ENCODE data around the gene HEY2.
A peak's percentile ranks its signal among the peaks of the same experiment; 100 is the strongest.

Gene HEY2

GRCh38 chr6:125745281-125746018 lies 4.0 kb upstream of the HEY2 start:
- no peak for DNase-seq

DNA sequence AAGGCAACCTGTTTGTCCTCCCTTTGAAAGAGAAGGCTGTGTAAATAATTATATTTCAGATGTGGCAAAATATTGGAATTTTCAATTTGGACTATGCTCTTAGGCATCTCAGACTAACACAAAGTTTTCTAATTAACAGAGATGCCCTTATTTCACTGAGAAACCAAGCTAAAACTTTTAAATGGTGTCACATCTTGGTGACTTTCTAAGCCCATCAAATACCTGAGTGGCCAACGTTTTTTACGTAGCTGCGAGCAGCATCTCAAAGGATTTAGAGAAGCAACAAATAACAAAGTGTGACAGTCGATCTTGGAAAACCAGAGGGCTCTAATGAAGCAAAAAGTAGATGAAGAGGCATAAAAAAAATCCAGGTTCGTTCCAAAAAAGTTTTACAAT lies 3.4 kb upstream of the HEY2 start:
- no peak for DNase-seq

- peak; percentile 68 for DNase-seq
These were observed 2.5 kb upstream of the HEY2 start for GRCh38 chr6:125746731-125747588.

DNA sequence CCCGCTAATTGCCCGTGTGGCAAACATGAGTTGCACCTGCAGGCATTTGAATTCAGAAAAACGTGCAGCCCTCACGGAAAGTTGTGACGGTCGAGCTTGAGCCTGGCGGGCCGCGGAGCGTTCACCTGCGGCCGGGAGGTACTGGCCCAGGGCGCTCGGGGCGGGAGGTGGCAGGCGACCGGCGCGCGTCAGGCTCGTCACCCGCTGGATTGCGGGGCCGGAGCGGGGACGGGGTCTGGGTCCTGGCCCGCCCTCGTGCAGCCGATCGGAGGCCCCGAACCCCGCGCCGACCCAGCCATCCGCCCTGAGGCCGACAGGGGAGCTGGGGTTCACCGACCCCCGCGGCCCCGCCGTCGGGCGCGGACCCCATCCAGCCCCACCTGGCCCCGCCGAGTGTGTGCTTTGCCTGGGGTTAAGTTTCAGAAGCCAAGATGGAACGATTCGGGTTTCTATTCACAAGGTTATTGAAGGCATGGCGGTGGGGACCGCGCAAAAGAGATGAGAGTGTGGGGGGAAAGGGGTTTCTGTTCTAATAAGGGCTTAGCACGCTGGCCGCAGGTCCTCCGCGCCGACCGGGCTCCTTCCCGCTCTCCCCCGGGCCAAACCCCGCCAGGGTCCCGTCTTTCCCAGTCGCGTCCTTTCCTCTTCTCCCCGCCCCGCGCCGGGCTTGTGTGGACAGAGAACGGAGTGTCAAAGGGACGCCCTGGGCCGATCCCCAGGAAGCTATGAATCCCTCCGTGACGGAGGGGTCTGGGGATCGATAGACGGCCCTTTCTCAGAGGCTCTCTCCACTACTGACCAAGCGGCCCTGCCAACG lies 1.6 kb upstream of the HEY2 start:
- peak; percentile 24 for DNase-seq

DNA sequence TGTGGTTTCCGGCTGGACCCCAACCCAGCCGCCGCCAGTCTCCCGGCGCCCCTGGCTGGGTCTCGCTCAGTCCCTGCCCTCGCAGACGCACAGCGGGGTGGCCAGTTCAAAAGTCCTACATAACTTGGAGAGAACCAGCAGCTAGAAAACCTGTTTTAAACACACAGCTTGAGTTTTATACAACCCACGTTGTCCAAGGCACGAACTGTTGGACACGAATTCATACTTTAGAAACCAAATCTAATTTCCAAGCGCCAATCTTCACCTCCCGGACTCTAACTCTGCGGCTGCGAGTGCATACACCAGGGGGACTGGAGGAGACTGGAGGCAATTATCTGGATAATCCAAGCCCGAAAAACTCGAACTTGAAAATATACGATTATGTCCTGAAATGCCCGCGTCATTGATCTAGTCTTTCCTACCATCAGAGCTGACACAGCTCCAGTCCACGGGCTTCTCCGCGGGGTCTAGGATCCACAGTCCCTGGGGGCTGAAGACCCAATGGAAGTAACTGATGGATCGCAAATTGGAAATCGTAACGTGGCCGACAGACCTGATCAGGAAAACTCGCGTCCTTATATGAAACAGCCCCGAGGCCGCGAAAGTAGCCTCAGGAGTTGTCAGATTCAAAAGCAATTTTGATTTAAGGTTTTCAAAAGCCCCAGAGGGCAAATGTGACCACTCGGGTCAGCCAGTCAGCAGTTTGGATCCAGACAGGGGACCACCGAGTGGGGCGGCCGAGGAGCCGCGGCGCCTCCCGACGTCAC lies 843 bp upstream of the HEY2 start:
- DNase-seq, result peak; percentile 9

- no peak for DNase-seq
These were observed 646 bp downstream of the HEY2 start for GRCh38 chr6:125749865-125750691.

DNA sequence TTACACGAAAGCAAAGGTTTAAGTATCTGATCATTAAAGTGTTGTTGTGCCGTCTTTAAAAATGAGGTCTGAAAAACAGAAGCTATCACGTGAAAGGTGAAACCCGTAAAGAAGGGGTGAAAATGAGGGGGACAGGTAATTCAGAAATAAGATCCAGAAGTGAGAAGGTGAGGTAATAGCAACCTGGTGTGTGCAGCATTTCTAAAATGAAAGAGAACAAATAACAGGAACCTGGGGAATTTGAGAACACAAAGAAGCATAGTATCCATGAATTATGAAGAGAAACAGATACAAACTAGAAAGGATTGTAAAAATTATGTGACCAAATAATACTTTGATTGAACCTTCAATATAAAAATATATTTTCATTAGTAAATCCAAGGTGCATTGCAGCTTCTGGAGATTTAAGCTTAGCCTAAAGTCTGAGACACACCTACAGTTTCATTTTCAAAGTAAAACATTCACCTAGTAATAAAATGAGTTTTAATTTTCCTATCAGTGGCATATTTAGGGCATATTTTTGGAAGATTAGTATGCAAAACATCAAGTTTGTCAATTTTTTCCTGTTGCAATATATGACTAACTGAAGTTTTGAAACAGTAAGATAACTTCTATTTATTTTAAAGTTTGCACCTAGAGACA lies 1.4 kb downstream of the HEY2 start:
- no peak for DNase-seq

DNA sequence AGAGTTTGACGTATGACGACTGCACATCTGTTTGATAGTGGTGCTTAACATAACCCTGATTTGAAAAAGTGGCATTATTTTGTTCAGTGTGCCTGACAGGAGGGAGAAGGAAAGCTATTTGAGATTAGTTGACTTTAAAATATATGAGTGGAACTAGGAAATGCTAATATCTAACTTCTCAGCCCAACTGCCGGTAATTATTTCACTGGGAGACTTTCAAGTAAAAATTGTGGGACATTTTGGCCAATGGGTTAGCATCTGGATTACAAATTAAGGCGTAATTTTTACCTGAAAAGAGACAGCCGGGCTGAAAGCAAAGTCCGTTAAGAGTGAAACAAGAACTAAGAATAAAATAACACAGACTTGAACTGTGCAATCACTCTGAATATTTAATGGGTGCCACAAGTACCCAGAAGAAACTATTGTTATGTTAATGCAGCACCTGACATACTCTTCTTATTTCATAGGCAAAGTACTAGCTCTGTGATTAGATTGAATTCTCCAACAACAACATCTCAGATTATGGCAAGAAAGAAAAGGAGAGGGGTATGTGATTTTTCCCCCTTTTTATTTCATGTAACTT lies 2.0 kb downstream of the HEY2 start:
- no peak for DNase-seq

- DNase-seq, result no peak
These were observed 3.3 kb downstream of the HEY2 start for GRCh38 chr6:125752773-125753172.

- no peak for DNase-seq
These were observed 3.9 kb downstream of the HEY2 start for GRCh38 chr6:125753218-125753936.

DNA sequence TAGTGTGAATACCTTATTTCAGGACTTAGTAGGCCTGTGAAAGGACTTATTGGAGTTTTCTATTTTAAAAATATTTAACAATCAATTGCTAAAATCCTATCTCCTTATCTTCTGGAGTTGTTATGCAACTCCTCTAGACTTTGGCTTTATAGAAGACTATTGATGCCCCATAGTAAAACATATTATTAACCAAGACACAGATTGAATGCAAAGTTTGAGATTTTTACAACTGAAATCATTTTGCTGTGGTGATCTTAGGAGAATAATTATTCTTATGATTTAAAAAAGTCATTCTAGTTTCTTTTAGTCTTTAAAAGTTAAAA lies 4.5 kb downstream of the HEY2 start:
- no peak for DNase-seq

GRCh38 chr6:125754566-125754965 lies 5.1 kb downstream of the HEY2 start:
- DNase-seq, result no peak

DNA sequence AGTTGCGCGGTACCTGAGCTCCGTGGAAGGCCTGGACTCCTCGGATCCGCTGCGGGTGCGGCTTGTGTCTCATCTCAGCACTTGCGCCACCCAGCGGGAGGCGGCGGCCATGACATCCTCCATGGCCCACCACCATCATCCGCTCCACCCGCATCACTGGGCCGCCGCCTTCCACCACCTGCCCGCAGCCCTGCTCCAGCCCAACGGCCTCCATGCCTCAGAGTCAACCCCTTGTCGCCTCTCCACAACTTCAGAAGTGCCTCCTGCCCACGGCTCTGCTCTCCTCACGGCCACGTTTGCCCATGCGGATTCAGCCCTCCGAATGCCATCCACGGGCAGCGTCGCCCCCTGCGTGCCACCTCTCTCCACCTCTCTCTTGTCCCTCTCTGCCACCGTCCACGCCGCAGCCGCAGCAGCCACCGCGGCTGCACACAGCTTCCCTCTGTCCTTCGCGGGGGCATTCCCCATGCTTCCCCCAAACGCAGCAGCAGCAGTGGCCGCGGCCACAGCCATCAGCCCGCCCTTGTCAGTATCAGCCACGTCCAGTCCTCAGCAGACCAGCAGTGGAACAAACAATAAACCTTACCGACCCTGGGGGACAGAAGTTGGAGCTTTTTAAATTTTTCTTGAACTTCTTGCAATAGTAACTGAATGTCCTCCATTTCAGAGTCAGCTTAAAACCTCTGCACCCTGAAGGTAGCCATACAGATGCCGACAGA lies 9.9 kb downstream of the HEY2 start:
- no peak for DNase-seq

- no peak for DNase-seq
These were observed 10.6 kb downstream of the HEY2 start for GRCh38 chr6:125759959-125760457.

GRCh38 chr6:125764121-125764671 lies 14.8 kb downstream of the HEY2 start:
- no peak for DNase-seq

GRCh38 chr6:125765944-125766343 lies 16.5 kb downstream of the HEY2 start:
- no peak for DNase-seq

DNA sequence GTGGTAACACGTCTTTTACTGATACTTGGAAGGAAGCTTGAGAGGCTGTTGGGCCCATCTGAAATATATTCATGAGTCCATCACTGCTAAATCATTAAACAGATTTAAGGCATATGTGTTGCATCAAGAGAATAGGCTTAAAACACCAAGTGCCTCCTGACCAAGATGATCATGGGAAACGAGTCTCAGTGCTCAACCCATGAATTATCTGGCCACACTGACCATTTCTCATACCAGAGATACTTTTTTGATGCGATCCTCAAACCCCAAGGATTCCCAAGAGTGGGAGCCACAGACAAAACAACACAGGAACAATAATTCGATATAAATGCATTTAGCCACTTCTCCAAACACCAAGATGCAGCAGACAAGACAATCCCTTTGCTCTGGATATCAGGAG lies 17.2 kb downstream of the HEY2 start:
- no peak for DNase-seq

DNA sequence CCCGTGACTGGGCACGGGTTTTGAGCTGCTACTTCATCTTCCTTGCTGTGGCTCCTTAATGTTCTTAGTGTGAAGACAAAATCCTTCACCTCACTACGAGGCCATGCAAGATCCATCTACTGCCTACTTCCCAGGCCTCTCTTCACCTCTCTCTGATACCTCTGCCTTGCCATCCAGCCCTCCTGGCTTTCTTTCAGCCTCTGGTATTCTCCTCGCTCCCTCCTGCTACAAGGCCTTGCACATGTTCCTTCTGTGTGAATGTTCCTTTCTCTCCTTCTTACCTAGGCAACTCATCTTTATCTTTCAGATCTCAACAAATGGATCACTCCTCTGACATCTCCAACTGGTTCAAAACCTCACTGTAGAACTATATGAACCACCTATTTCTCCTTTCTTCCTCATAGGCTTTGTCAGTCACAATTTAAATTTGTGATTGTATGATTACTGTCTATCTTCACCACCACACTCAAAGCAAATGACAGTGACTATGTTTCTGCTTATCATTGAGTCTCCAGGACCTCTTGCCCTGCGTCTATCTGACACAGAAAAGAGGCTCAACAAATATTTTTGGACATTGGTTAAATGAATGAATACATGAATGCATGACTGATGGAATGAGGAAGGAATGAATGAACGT lies 19.8 kb downstream of the HEY2 start:
- DNase-seq, result no peak
